GM18502 (cell line): Measurements from ENCODE around the gene BAIAP2L2.
"Not testable (repeated sequence)": the region's sequence is repeated elsewhere in the genome, so short reads cannot be mapped to it uniquely, and the experiment has no call there.

Experiments used
- ATAC-seq: cut with Tn5 transposase; IDR thresholded peaks from one replicate; pipeline ENCODE4 v1.9.1; 2021; ENCODE audit warnings: mild to moderate bottlenecking; ENCODE audit not compliant: unreplicated experiment, poor library complexity

The BAIAP2L2 gene

GRCh38 chr22:38110008-38110862, at the start of gene BAIAP2L2:
Gene BAIAP2L2 (minus strand): TSS chr22:38110684. CDS start chr22:38110525, 159 bp downstream.
- no peak for ATAC-seq

- ATAC-seq: no peak
Measured at GRCh38 chr22:38155703-38156102, 45.2 kb upstream of the BAIAP2L2 start.

GRCh38 chr22:38154563-38154915, 44.1 kb upstream of the BAIAP2L2 start:
- ATAC-seq: not testable (repeated sequence)

GRCh38 chr22:38153821-38154562, 43.5 kb upstream of the BAIAP2L2 start:
- ATAC-seq: no peak

GRCh38 chr22:38151126-38151500, 40.6 kb upstream of the BAIAP2L2 start:
- no peak for ATAC-seq

GRCh38 chr22:38148245-38148644, 37.8 kb upstream of the BAIAP2L2 start:
- no peak for ATAC-seq

- ATAC-seq: not testable (repeated sequence)
Measured at GRCh38 chr22:38146166-38146565, 35.7 kb upstream of the BAIAP2L2 start.

- no peak for ATAC-seq
Measured at GRCh38 chr22:38144025-38144405, 33.5 kb upstream of the BAIAP2L2 start.

GRCh38 chr22:38142606-38143005, 32.1 kb upstream of the BAIAP2L2 start:
- ATAC-seq: no peak

GRCh38 chr22:38141217-38141973, 30.9 kb upstream of the BAIAP2L2 start:
- ATAC-seq: no peak

GRCh38 chr22:38139901-38140300, 29.4 kb upstream of the BAIAP2L2 start:
- no peak for ATAC-seq

- ATAC-seq: no peak
Measured at GRCh38 chr22:38138961-38139360, 28.5 kb upstream of the BAIAP2L2 start.

GRCh38 chr22:38137876-38138687, 27.6 kb upstream of the BAIAP2L2 start:
- no peak for ATAC-seq

- no peak for ATAC-seq
Measured at GRCh38 chr22:38136607-38137006, 26.1 kb upstream of the BAIAP2L2 start.

- ATAC-seq: no peak
Measured at GRCh38 chr22:38135133-38135706, 24.7 kb upstream of the BAIAP2L2 start.

GRCh38 chr22:38133331-38133730, 22.8 kb upstream of the BAIAP2L2 start:
- no peak for ATAC-seq

GRCh38 chr22:38132794-38133193, 22.3 kb upstream of the BAIAP2L2 start:
- ATAC-seq: no peak

- ATAC-seq: no peak
Measured at GRCh38 chr22:38132136-38132535, 21.7 kb upstream of the BAIAP2L2 start.

- ATAC-seq: no peak
Measured at GRCh38 chr22:38131399-38131798, 20.9 kb upstream of the BAIAP2L2 start.

GRCh38 chr22:38129856-38130255, 19.4 kb upstream of the BAIAP2L2 start:
- ATAC-seq: no peak
